ENCODE measurements around the gene CHD1.

The CHD1 gene

DNA sequence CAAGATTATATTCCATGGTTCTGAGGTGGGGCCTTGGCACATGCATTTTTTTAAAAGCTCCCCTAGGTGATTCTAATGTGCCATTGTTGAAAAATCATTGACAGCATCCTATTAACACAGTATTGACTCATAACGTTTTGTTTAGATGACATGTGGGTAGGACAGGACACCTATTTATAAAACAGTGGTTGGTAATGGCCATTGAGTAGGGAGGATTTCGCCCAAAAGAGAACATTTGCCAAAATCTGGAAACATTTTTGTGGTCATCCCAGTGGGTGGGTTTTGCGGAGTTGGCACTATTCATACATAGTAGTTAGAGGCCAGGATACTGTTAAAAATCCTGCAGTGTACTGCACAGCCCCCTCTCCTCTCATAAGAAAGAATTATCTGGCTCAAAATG, 6.4 kb upstream of the CHD1 start:
- DNase-seq (ENCODE audit: low spot score), result no peak

DNA sequence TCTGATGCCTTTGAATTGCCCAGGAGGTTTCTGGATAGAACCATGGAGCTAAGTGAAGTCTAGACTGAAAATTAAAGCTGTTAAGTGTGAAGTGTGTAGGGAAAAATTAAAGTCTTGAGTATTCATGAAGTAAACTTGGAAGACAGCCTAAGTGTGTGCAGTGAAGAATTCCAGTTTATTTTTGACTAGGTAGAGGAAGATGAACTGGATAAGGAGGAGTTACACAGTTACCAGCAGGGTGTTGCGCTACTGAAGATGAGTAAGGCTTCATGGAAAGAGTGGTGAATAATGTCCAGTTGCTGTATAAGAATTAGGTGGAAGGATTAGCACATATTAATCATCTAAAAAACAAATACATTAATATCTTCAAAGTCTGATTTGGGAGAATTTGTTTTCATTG, 5.7 kb upstream of the CHD1 start:
- DNase-seq (ENCODE audit: low spot score), result no peak

DNA sequence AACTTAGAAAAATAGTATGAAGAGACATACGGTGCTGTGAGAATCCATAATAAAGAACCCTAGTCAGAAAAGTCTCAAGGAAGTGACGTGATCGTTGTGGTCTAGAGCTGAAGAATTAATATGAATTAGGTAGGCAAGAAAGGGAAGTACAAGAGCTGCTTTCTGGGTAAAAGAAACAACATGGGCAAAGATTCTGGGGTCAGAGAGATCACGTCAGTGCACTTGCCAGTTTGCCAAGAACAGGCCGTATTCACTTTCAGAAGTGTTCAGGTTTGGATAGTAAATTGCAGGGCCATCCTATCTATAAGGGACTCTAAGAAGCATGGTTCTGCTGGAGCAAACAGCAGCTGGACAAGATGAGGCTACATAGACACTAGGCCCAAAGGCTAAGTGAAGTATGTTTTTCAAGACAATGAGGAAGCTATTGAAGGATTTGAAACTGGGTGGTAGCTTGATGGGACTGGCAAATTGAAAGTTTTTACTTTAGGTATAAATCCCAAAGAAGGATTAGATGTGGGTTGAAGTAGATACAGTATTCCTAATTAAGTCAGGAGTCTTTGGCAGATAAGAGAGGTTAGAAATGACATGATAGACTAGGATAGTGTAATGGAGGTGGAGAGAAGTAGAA, 4.8 kb upstream of the CHD1 start:
- DNase-seq (ENCODE audit: low spot score), result no peak

DNA sequence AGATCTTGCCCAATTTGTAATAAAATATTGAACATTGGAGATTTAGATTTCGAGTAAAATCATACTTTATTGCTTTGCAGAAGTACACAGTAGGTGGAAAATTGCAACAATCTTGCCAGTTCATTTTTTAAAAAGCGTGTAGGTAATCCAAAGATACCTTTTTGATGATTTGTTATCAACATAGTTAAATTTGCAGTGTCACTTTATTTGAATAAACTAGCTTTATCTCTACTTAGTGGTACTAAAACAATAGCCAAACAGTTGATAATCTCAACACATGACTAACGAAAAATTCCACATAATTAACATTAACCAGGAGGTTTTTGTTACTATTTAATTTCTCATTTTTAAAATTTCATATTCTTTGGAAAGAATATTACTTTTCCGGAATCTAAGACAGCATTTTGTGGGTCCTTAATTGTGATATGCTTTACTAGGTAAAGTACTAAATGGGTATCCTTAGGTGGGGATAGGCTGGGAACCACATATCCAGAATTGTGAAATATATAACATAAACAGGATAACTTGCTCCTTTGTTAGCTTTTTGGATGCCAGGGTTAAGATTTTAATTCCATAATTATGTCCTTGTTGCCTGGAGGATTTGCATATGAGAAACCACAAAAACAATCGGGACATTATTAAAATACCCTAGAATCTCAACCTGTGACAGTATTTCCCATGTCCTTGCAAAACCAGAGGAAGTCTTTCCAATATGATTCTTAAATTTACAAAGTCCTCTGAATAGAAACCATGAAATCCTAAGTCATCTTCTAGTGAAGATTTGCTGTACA, 2.4 kb upstream of the CHD1 start:
- no peak for DNase-seq (ENCODE audit: low spot score)

DNA sequence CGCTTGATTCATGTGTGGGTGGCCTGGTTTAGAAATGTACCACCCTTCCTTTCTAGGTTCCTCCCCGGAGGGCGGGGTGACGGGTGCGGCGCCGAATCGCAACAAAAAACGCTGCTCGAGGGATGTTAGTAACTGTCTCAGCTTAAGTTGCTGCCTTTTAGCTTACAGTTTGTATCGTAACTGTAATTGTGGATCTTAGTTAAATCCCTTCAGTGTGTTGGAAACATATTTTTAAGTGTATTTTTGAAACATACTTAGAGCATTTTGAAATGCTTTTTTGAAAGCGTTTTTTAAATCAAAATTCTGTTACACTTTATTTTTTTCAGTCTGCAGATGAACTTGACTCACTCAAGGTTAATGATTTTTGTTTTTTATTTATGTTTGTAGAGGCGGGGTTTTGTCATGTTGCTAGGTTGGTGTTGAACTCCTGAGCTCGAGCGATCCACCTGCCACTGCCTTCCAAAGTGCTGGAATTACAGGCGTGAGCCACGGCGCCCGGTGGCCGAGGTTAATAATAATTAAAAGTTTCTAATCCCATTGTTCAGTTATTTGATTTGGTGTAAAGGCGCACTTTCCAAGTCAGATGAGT, 997 bp upstream of the CHD1 start:
- DNase-seq (ENCODE audit: low spot score), result no peak

DNA sequence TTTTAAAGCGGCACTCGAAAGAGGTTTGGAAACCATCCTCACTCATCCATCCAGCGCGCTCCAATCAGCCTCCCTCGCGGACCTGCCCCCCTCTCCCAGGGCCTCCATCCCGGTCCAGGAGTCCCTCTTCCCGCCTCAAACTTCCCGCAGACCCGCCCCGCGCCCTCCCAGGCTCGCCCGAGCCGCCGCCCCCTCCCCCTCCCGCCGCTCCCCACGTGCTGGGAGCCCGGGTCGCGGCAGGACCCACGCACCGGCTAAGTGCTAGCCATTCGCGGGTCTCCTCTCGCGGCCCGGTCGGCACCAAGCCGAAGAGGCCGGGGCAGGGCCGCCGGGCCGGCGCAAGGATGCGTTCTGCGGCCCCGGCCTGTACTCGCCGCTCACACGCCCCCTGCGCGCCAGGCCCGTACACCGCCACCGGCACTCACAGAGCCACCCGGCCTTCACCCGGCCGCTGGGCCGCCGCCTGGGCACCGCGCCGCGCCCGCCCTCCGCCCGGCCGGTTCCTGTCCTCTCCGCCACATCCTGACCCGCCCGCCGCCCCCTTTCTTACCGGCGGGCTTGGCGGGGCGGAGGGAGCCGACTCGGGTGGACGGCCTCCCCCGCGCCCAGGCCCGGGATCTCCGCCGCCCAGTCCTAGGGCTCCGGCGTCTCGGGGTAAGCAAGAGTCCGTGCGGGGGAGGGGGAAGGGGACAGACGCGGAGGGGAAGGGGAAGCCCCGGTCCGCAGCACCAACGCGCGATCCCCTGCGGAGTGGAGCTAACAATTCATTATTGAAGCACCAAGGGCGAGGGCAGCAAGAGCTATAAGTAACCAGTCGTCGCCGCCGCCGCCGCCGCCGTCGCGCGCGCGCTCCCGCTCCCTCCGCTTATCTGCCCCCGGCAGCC, 576 bp downstream of the CHD1 start:
- DNase-seq (ENCODE audit: low spot score), result no peak

DNA sequence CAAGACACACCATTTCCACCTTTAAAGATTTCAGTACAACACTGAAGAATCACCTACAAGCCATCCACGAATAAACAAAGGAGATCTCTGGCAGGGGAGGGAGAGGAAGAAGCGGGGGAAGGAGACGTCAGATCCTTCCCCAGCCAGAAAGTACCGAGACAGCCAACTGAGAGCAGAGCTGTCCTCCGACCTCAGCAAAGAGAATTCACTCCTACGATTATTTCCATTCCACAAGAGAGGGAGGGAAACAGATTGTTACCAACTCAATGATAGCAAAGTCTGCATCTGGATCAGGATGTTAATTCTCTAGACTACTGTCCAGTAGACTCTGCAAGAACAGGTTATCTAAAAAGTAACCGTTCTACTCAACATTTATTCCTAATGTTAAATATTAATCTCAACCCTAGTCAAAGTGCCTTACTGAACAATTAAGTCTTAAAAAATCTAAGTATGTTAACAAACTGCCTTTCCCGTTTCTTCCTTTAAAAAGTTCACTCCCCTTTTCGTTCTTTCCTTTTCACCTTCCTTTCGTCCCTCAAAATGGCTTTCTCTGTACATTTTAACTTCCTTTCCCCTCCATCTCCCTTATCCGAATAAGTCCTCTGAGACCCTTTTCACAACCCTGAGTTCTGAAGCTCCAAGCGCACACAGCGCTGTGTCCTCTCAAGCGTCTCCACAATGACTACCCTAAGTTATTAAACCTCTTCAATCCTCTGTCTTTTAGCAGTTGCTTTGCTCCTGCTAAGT, 1.4 kb downstream of the CHD1 start:
- DNase-seq (ENCODE audit: low spot score), result no peak

DNA sequence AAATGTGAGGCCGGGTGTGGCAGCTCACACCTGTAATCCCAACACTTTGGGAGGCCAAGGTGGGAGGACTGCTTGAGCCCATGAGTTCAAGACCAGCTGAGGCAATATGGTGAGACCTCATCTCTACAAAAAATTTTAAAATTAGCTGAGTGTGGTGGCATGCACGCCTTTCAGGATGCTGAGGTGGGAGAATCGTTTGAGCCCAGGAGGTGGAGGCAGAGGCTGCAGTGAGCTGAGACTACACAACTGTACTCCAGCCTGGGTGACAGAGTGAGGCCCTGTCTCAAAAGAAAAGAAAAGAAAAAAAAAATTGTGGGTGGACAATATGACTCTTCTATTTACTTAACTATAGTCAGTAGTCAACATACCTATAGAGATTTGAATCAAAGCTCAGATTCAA, 4.8 kb downstream of the CHD1 start:
- DNase-seq (ENCODE audit: low spot score), result no peak

DNA sequence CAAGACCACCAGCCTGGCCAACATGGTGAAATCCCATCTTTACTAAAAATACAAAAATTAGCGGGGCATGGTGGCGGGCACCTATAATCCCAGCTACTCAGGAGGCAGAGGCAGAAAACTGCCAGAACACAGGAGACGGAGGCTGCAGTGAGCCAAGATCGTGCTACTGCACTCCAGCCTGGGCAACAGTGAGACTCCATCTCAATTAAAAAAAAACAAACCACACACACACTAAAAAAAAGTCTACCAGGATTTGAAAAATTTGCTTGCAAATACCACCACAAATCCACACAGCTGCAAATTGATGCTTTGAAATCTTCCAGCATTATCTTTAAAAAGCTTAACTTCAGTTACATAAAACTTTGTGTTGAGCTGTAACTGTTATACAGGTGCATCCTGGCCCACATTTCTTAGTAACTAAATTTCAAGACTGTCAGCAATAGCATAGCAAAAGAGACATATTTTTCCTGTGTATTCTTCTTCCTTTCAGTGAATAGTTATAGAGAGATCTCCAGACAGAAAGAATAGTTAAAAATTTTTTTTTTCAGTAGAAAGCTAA, 6.8 kb downstream of the CHD1 start:
- DNase-seq (ENCODE audit: low spot score), result no peak

DNA sequence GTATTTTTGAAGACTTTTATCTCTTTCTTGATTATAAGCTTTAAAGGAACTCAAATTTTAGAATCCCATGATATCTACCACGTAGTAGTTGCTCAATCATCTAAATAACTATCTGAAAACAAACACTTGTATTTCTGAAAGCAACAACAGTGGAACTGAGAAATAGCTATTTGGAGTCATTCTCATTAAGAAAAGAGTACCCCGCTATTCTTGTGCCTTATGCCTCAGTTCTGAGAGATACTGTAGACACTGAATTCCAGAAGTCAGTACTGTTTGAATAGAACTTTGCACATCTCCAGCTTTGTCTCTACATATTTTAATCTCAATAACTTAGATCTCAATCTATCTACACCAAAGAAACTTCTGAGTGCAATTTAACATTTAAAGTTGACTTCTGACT, 11.4 kb downstream of the CHD1 start:
- no peak for DNase-seq (ENCODE audit: low spot score)

DNA sequence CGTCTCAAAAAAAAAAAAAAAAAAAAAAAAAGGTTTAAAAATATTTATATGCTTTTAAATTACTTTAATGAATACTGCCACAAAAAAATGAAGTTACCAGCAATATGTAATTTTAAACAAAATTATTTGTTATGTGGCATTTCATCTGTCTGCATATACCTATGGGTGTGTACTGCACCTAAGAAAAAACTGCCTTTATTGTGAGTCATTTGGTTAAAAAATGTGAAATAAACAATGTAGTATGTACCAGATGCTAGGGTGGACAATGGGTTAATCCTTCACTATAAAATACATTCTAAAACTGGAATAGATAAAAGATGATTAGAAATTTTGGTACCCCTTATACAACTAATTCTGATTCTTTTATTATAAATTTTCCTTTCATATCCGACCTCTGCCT, 12.3 kb downstream of the CHD1 start:
- no peak for DNase-seq (ENCODE audit: low spot score)

DNA sequence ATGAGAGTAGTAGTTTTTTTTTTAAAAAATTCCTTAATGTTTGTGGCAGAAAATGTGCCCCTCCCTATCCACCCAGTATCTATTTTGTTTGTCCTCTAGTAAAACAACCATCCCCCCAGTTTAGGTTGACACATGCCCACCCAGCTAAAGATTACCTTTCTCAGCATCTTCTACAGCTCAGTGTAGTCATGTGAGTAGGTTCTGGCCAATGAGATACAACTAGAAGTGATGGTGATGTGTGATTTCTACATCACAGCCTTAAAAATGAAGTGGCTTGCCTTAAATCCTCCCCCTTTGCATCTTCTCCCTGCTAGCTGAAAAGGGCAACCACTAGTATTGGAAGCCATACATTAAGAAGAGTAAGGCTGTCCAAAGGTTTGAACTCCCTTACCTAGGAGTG, 14.9 kb downstream of the CHD1 start:
- no peak for DNase-seq (ENCODE audit: low spot score)

DNA sequence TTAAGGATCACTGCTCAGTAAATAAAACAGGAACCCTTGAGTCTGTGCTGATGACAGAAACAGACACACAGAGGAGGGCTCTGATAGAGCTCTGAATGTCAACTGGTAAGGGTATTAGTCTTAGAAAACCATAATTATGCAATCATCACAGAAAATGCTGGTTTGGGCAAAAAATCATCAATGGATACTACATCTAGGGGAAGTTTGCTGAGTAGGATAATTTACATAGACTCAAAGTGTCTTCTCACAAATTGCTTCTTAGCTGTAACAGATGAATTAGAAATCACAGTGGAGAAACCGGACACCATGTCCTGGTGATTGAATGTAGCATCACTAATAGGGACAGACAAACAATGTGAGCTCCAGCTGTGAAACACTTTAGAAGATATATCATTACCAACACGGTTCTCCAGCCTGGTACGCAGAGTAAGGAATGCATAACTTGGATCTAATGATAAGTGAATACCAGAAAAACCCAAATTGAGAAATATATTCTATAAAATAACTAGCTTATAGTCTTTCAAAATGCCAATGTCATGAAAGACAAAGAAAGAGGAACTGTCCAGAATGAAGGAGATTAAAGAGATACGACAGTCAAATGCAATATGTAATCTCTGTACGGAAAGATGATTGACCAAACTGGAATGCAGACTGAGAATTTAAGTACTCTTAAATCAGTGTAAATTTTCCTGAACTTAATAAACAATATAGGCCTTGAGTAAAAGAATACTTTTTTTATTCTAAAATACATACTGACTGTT, 17.3 kb downstream of the CHD1 start:
- no peak for DNase-seq (ENCODE audit: low spot score)

DNA sequence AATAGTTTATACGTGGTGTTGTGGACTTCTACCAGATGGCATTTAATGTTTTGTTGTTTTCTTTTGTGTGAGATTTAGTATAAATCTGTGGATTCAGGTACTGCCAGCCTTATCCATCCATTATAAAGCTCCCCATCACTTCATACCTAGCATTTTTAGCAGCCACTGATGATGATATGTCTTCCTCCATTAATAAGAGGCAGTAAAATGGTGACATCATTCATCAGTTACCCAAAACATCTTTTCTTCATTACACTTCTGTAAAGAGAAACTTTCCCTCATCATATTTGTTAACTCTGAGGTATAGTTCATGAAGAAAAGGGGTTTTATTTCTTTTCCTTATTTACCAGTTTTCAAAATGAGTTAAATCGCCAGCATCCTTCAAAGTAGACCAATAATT, 19.4 kb downstream of the CHD1 start:
- DNase-seq (ENCODE audit: low spot score), result no peak

DNA sequence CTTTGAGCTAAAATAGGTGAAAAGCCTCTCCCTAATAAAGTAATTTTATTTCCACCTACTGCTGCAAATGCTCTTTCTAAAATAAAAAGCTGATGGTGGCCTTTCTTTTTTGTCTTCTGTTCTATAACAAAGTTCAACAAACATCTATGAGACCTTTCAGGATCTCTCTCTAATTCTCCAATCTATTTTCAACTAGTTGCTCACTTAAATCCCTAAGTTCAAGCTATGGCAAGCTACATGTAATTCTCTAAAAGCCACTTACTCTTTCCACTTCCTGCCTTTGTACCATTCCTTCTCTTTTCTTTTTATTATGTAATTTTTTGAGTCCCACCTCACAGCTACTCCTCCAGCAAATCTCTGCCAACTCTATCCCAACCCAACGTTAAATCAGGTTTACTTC, 20.9 kb downstream of the CHD1 start:
- no peak for DNase-seq (ENCODE audit: low spot score)

DNA sequence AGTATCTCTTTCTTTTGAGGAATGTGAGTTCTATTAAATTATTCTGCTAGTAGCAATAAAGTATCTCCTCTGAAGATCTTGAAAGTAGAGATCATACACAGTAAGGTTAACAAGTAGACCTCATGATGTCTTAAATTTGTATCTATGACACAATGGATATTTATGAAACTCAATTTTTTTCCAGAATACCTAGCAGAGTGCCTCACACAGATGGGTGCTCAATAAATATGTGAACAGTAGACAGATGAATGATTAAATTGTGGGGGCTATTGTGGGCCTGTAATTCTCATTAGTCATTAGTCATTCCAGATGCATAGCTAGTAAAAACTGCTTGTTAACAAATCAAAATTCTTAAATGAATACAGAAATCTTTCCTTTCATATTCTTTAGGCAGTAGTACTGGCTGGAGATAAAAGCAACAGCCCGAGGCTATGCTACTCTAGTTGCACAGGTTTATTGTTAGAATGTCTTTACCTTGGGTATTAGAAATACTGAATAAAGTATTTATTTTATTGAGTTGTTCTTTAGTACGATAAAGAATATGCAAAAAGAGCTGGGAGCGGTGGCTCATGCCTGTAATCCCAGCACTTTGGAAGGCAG, 22.0 kb downstream of the CHD1 start:
- no peak for DNase-seq (ENCODE audit: low spot score)

DNA sequence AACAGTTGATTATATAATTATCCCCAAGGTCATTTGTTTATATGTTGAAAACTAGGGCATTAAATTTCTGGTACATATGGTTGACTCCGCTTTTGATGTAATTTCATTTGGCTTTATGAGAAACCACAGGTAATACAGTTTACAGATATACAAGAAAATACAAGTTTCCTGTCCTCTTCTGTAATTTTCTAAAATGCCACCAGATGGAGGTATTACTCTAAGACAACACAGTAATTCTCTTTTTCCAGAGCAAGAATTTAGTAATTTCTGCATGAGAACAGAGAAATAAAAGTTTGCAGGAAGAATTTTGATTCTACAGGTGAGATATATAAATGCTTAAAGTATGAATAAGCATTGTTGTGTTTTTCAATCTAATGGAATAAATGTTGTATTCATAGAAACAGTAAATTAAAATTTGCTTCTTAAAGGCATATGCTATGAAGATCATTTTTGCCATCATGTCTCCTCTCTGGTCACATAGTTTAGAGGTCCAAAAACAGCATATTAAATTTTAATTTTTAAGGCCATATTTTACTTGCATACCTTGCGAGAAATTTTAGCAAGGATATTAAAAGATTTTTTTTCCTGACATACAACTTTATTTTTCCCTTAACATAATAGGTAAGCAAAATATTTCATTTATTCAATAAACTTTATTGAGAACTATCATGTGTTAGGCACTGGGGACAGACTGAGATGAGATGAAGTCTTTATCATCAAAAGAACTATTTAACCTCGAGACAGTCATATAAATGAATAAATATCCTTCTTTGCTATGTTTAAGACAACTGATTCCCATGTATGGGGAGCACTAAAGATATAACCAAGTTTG, 22.7 kb downstream of the CHD1 start:
- DNase-seq (ENCODE audit: low spot score), result no peak

DNA sequence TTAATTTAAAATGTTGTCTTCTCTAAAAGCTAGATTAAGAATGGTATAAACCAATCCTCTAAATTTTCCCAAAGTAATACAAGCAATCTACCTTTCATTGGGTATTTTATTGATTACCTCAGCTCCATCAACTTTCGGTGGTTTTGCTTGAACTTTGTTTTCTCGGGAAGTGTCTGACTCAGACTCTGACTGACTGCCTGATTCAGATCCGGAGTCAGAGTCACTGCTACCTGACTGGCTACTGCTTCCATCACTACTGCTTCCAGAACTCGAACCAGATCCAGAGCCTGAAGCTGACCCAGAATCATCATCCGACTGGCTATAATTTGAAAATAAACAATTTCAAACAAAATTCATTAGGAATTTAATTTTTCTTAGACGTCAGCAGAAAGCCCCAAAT, 24.0 kb downstream of the CHD1 start:
- DNase-seq (ENCODE audit: low spot score), result no peak

DNA sequence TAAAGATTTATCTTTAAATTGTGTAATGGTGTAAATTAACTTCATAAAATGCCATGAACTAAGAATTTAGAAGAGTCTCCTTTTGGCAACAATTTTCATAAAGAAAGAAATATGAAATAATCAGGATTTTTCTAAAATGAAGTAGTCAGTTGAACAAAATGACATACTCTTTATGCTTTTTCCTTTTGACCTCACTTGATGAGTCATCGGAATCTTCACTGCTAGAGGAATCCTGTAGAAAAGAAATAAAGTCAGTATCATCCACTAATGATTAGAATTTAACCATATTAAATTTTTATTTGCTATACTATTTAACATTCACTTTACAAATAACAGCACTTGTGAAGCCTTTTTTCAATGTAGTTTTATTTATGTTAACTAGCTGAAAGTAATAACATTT, 26.1 kb downstream of the CHD1 start:
- no peak for DNase-seq (ENCODE audit: low spot score)

DNA sequence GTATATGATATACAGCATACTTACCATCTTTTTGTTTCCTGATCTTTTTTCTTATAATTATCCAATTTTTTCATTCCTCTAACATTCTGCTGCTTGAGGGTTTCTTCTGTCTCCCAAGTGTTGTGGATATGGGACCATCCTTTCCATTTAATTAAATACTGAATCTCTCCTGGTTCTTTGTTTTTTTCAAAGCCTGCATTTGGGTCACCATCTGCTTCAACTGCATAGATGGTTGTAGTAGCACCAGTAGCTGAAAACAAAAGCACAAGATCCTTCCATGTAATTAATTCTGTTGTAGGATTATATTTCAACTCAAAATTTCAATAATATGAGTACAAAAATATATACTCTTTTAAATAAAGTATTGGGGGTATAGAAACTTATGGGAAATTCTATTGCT, 29.4 kb downstream of the CHD1 start:
- no peak for DNase-seq (ENCODE audit: low spot score)

All from COLO829 (cell line).